GM18508 (cell line): ENCODE results near the gene COL24A1.
"Not testable (repeated sequence)": the region's sequence is repeated elsewhere in the genome, so short reads cannot be mapped to it uniquely, and the experiment has no call there.

Experiments
- ATAC-seq: cut with Tn5 transposase; IDR thresholded peaks from one replicate; pipeline ENCODE4 v1.9.1; 2021; ENCODE audit warnings: moderate number of reproducible peaks; ENCODE audit not compliant: insufficient read depth, unreplicated experiment

The COL24A1 gene

GRCh38 chr1:85933961-85934360 is 222.6 kb downstream of the COL24A1 start:
- ATAC-seq: no peak

- no peak for ATAC-seq
Measured at GRCh38 chr1:85911742-85912141, 244.8 kb downstream of the COL24A1 start.

- no peak for ATAC-seq
Measured at GRCh38 chr1:85900921-85901320, 255.7 kb downstream of the COL24A1 start.

GRCh38 chr1:85898861-85899260 is 257.7 kb downstream of the COL24A1 start:
- ATAC-seq: no peak

GRCh38 chr1:85894651-85895050 is 261.9 kb downstream of the COL24A1 start:
- no peak for ATAC-seq

GRCh38 chr1:85892366-85892765 is 264.2 kb downstream of the COL24A1 start:
- ATAC-seq: no peak

- ATAC-seq: no peak
Measured at GRCh38 chr1:85889870-85890269, 266.7 kb downstream of the COL24A1 start.

- ATAC-seq: no peak
Measured at GRCh38 chr1:85888921-85889320, 267.7 kb downstream of the COL24A1 start.

GRCh38 chr1:85884372-85885035 is 272.1 kb downstream of the COL24A1 start:
- ATAC-seq: no peak

GRCh38 chr1:85867189-85867588 is 289.4 kb downstream of the COL24A1 start:
- no peak for ATAC-seq

- ATAC-seq: no peak
Measured at GRCh38 chr1:85865213-85865612, 291.4 kb downstream of the COL24A1 start.

- no peak for ATAC-seq
Measured at GRCh38 chr1:85864727-85865126, 291.8 kb downstream of the COL24A1 start.

GRCh38 chr1:85863639-85864038 is 292.9 kb downstream of the COL24A1 start:
- ATAC-seq: not testable (repeated sequence)

GRCh38 chr1:85862456-85862855 is 294.1 kb downstream of the COL24A1 start:
- no peak for ATAC-seq

- no peak for ATAC-seq
Measured at GRCh38 chr1:85857991-85858390, 298.6 kb downstream of the COL24A1 start.

- no peak for ATAC-seq
Measured at GRCh38 chr1:85850238-85850637, 306.3 kb downstream of the COL24A1 start.

- ATAC-seq: no peak
Measured at GRCh38 chr1:85849660-85850059, 306.9 kb downstream of the COL24A1 start.

- no peak for ATAC-seq
Measured at GRCh38 chr1:85847356-85847755, 309.2 kb downstream of the COL24A1 start.

GRCh38 chr1:85846706-85847105 is 309.9 kb downstream of the COL24A1 start:
- ATAC-seq: no peak

GRCh38 chr1:85839459-85839858 is 317.1 kb downstream of the COL24A1 start:
- no peak for ATAC-seq

GRCh38 chr1:85838238-85838637 is 318.3 kb downstream of the COL24A1 start:
- peak; percentile 79 for ATAC-seq

- no peak for ATAC-seq
Measured at GRCh38 chr1:85836736-85837135, 319.8 kb downstream of the COL24A1 start.

GRCh38 chr1:85833165-85833564 is 323.4 kb downstream of the COL24A1 start:
- not testable (repeated sequence) for ATAC-seq
